WTC11 (cell line): ENCODE data around the gene YLPM1.

Experiments
- CREB1 ChIP-seq: sonication (generic); formaldehyde crosslinking; IDR thresholded peaks from 2 replicates; pipeline ENCODE4 v1.8.0; 2023; ENCODE audit warnings: mild to moderate bottlenecking, missing genetic modification reagents
- E2F1 ChIP-seq: sonication (generic); formaldehyde crosslinking; IDR thresholded peaks from 2 replicates; pipeline ENCODE4 v1.8.0; 2022; ENCODE audit warnings: mild to moderate bottlenecking, missing genetic modification reagents
- ESRRA ChIP-seq: sonication (generic); formaldehyde crosslinking; IDR thresholded peaks from 2 replicates; pipeline ENCODE4 v1.8.1; 2022; ENCODE audit warnings: mild to moderate bottlenecking, missing genetic modification reagents, borderline replicate concordance
- IRF1 ChIP-seq: sonication (generic); formaldehyde crosslinking; IDR thresholded peaks from 2 replicates; pipeline ENCODE4 v1.8.0; 2023; ENCODE audit warnings: missing genetic modification reagents
- JAZF1 ChIP-seq: fragments of 250-450 bp; sonication (Bioruptor Pico); IDR thresholded peaks from 2 replicates; pipeline ENCODE4 v1.9.0; 2021; ENCODE audit warnings: moderate library complexity, mild to moderate bottlenecking, inconsistent platforms
- NFATC4 ChIP-seq: fragments of 250-450 bp; sonication (Bioruptor Pico); IDR thresholded peaks from 2 replicates; pipeline ENCODE4 v1.9.0; 2021; ENCODE audit warnings: mild to moderate bottlenecking
- SP1 ChIP-seq: sonication (generic); formaldehyde crosslinking; conservative IDR thresholded peaks from 2 replicates; pipeline ENCODE4 v1.8.1; 2022; ENCODE audit warnings: missing genetic modification reagents
- ZBTB43 ChIP-seq: sonication (generic); formaldehyde crosslinking; IDR thresholded peaks from 2 replicates; pipeline ENCODE4 v1.8.1; 2023; ENCODE audit warnings: mild to moderate bottlenecking, missing genetic modification reagents
- ZNF121 ChIP-seq: sonication (generic); formaldehyde crosslinking; IDR thresholded peaks from 2 replicates; pipeline ENCODE4 v1.8.0; 2023; ENCODE audit warnings: missing genetic modification reagents
- ZNF232 ChIP-seq: sonication (generic); formaldehyde crosslinking; IDR thresholded peaks from 2 replicates; pipeline ENCODE4 v1.8.0; 2022; ENCODE audit warnings: mild to moderate bottlenecking, missing genetic modification reagents
- ZNF263 ChIP-seq: sonication (generic); formaldehyde crosslinking; IDR thresholded peaks from 2 replicates; pipeline ENCODE4 v1.8.1; 2022; ENCODE audit warnings: low read depth, mild to moderate bottlenecking, moderate library complexity, missing genetic modification reagents
- ZNF423 ChIP-seq: fragments of 250-450 bp; sonication (Bioruptor Pico); IDR thresholded peaks from 2 replicates; pipeline ENCODE4 v2.1.2; 2022; ENCODE audit warnings: mild to moderate bottlenecking, moderate library complexity
- TF ChIP-seq, protein P1 (sequence below): fragments of 200-600 bp; IDR thresholded peaks from 2 replicates; pipeline ENCODE4 v1.8.0; 2022; ENCODE audit warnings: antibody characterized with exemption
- TF ChIP-seq, protein P2 (sequence below): sonication (generic); formaldehyde crosslinking; IDR thresholded peaks from 2 replicates; pipeline ENCODE4 v1.8.0; 2023; ENCODE audit warnings: mild to moderate bottlenecking, missing genetic modification reagents

DNA sequence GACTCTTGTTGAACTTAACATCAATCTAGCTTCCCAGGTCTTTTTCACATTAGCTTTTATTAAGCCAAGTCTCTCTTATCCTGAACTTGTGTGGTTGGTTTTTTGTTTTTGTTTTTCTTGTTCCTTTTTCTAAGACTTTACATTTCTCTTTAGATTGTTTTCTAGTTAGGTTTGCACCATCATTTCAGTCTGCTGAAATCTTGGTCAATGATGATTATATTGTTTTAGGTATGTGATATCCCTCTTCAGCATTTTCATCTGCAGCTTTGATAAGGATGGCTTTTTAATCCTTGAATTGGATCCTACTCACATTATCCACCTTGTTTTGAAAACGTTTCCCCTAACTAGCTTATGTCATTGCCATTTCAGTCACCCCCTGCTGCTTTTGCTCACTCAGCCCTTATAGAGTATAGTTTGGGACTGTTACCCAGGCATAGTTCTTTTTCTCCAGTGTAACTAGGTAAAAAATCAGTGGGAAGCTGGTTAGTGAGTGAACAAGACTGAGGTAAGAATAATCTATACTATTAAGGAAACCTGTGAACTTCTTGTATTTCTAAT lies 22.0 kb downstream of the YLPM1 start:
- TF ChIP-seq, protein P1, sequence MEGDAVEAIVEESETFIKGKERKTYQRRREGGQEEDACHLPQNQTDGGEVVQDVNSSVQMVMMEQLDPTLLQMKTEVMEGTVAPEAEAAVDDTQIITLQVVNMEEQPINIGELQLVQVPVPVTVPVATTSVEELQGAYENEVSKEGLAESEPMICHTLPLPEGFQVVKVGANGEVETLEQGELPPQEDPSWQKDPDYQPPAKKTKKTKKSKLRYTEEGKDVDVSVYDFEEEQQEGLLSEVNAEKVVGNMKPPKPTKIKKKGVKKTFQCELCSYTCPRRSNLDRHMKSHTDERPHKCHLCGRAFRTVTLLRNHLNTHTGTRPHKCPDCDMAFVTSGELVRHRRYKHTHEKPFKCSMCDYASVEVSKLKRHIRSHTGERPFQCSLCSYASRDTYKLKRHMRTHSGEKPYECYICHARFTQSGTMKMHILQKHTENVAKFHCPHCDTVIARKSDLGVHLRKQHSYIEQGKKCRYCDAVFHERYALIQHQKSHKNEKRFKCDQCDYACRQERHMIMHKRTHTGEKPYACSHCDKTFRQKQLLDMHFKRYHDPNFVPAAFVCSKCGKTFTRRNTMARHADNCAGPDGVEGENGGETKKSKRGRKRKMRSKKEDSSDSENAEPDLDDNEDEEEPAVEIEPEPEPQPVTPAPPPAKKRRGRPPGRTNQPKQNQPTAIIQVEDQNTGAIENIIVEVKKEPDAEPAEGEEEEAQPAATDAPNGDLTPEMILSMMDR: no peak
- TF ChIP-seq CREB1 (no peak), ZNF263 (CRISPR knock-in tag) (no peak), NFATC4 (CRISPR knock-in tag) (no peak), ZNF232 (CRISPR knock-in tag) (no peak), JAZF1 (CRISPR knock-in tag) (no peak), E2F1 (no peak), ZNF423 (CRISPR knock-in tag) (no peak), ZBTB43 (CRISPR knock-in tag) (no peak), ESRRA (CRISPR knock-in tag) (no peak), SP1 (no peak), ZNF121 (no peak), IRF1 (CRISPR knock-in tag) (no peak)
- TF ChIP-seq, protein P2, sequence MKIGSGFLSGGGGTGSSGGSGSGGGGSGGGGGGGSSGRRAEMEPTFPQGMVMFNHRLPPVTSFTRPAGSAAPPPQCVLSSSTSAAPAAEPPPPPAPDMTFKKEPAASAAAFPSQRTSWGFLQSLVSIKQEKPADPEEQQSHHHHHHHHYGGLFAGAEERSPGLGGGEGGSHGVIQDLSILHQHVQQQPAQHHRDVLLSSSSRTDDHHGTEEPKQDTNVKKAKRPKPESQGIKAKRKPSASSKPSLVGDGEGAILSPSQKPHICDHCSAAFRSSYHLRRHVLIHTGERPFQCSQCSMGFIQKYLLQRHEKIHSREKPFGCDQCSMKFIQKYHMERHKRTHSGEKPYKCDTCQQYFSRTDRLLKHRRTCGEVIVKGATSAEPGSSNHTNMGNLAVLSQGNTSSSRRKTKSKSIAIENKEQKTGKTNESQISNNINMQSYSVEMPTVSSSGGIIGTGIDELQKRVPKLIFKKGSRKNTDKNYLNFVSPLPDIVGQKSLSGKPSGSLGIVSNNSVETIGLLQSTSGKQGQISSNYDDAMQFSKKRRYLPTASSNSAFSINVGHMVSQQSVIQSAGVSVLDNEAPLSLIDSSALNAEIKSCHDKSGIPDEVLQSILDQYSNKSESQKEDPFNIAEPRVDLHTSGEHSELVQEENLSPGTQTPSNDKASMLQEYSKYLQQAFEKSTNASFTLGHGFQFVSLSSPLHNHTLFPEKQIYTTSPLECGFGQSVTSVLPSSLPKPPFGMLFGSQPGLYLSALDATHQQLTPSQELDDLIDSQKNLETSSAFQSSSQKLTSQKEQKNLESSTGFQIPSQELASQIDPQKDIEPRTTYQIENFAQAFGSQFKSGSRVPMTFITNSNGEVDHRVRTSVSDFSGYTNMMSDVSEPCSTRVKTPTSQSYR: no peak
